Measurements from ENCODE around the gene SEC14L2. TPM values are rescaled to one million over a fixed set of nuclear protein-coding genes. Genes with fewer than 3 reads are reported as not detected.
"Not testable (repeated sequence)": the region's sequence is repeated elsewhere in the genome, so short reads cannot be mapped to it uniquely, and the experiment has no call there.

The SEC14L2 gene
- total RNA-seq, 1 experiment from 2014 or later = 8.4 TPM

DNA sequence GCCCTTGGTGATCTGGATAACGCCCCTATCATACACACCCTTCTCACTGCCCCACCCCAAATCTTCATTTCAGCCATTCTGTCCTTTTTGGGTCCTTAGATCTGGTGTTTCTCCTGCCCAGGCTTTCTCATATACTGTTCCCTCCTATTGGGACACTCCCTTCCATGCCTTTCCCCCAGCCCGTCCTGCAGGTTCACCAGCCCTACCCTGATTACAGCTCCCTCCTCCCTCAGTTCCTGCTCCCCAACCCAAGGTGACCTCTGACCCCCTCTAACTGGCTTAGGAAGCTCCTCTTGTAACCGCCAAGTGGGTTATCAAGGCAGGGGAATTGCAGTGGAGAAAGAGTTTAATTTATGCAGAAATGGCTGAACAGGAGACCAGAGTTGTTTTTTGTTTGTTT, 41.7 kb downstream of the SEC14L2 start:
- Histone ChIP-seq H2AFZ (ENCODE audit: low read length) (no peak overlapping the region), H3K9me3 (ENCODE audit: low read length) (no peaks in the 10 kb centered on the region), H3K4me2 (ENCODE audit: low read depth, low read length, poor library complexity, severe bottlenecking) (no peak overlapping the region), H3K4me3 (ENCODE audit: low read length) (no peak overlapping the region), H4K20me1 (ENCODE audit: insufficient read depth, low read depth, low read length) (no peaks in the 10 kb centered on the region), H3K9ac (ENCODE audit: low read length) (no peak overlapping the region), H3K27ac (ENCODE audit: low read length) (no peak overlapping the region), H3K4me1 (ENCODE audit: low read length) (peaks cover 27% of the 10 kb centered on the region), H3K36me3 (ENCODE audit: insufficient read depth, low read length) (peaks cover 8% of the 10 kb centered on the region; the same call in 1 of the 2 replicates), H3K79me2 (ENCODE audit: low read length) (no peaks in the 10 kb centered on the region), H3K27me3 (ENCODE audit: low read length) (no peaks in the 10 kb centered on the region), H3K9me2 (replicated peaks; ENCODE audit: insufficient read depth, low read length) (0 out of 2 replicates have a peak, but pooled peaks cover 3% of the 10 kb centered on the region)
- no peak for DNase-seq

DNA sequence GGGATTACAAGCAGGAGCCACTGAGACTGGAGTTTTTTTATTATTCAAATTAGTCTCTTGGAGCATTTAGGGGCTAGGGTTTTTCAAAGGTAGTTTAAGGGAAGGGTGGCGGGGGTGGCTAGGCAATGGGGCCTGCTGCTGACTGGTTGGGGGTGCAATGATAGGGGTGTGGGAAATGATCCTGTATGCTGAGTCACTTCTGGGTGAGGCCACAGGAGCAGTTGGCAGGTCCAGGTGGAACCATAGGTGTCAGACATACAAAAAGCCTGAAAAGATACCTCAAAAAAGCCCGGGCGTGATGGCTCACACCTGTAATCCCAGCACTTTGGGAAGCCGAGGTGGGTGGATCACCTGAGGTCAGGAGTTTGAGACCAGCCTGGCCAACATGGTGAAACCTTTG, 42.4 kb downstream of the SEC14L2 start:
- 0 out of 2 replicates have a peak, but pooled peaks cover 3% of the 10 kb centered on the region for H3K9me2 ChIP-seq (replicated peaks; ENCODE audit: insufficient read depth, low read length)
- H3K4me2 ChIP-seq (ENCODE audit: low read depth, low read length, poor library complexity, severe bottlenecking) = no peak overlapping the region
- H3K9ac ChIP-seq (ENCODE audit: low read length) = no peak overlapping the region
- no peaks in the 10 kb centered on the region for H3K9me3 ChIP-seq (ENCODE audit: low read length)
- no peaks in the 10 kb centered on the region for H4K20me1 ChIP-seq (ENCODE audit: insufficient read depth, low read depth, low read length)
- DNase-seq = no peak
- no peaks in the 10 kb centered on the region for H3K79me2 ChIP-seq (ENCODE audit: low read length)
- no peak overlapping the region for H3K4me3 ChIP-seq (ENCODE audit: low read length)
- peaks cover 1% of the 10 kb centered on the region; the same call in 1 of the 2 replicates for H3K36me3 ChIP-seq (ENCODE audit: insufficient read depth, low read length)
- peaks cover 25% of the 10 kb centered on the region for H3K4me1 ChIP-seq (ENCODE audit: low read length)
- H3K27me3 ChIP-seq (ENCODE audit: low read length) = no peaks in the 10 kb centered on the region
- no peak overlapping the region for H3K27ac ChIP-seq (ENCODE audit: low read length)
- no peak overlapping the region for H2AFZ ChIP-seq (ENCODE audit: low read length)

DNA sequence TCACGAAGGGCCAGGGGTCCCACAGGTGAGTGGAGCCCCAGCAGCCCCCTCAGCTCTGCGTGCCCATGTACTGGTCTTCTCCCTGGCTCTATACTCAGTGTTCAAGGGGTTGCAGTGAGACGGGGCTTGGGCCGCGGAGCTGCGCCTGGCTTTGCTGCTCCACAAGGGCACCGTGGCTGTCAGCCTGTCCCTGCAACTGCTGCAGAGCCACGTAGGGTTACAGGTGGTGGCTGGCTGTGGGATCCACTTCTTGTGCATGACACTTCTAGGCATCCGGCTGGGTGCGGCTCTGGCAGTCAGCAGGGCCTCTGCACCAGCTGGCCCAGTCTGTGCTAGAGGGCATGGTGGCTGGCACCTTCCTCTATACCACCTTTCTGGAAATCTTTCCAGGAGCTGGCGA, 43.0 kb downstream of the SEC14L2 start:
- no peak overlapping the region for H2AFZ ChIP-seq (ENCODE audit: low read length)
- H3K27ac ChIP-seq (ENCODE audit: low read length) = no peak overlapping the region
- H3K9me2 ChIP-seq (replicated peaks; ENCODE audit: insufficient read depth, low read length) = 0 out of 2 replicates have a peak, but pooled peaks cover 3% of the 10 kb centered on the region
- DNase-seq = no peak
- no peaks in the 10 kb centered on the region for H3K79me2 ChIP-seq (ENCODE audit: low read length)
- no peak overlapping the region for H3K4me2 ChIP-seq (ENCODE audit: low read depth, low read length, poor library complexity, severe bottlenecking)
- H3K27me3 ChIP-seq (ENCODE audit: low read length) = no peaks in the 10 kb centered on the region
- no peaks in the 10 kb centered on the region for H3K9me3 ChIP-seq (ENCODE audit: low read length)
- H3K36me3 ChIP-seq (ENCODE audit: insufficient read depth, low read length) = no peaks in the 10 kb centered on the region
- H3K4me1 ChIP-seq (ENCODE audit: low read length) = peaks cover 23% of the 10 kb centered on the region
- no peaks in the 10 kb centered on the region for H4K20me1 ChIP-seq (ENCODE audit: insufficient read depth, low read depth, low read length)
- H3K9ac ChIP-seq (ENCODE audit: low read length) = no peak overlapping the region
- H3K4me3 ChIP-seq (ENCODE audit: low read length) = no peak overlapping the region

DNA sequence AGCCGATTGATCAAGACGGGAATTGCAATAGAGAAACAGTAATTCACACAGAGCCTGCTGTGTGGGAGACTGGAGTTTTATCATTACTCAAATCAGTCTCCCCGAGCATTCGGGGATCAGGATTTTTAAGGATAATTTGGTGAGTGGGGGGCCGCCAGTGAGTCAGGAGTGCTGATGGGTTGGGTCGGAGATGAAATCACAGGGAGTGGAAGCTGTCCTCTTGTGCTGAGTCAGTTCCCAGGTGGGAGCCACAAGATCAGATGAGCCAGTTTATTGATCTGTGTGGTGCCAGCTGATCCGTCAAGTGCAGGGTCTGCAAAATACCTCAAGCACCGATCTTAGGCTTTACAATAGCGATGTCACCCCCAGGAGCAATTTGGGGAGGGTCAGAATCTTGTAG, 44.3 kb downstream of the SEC14L2 start:
- Histone ChIP-seq H3K79me2 (ENCODE audit: low read length) (no peaks in the 10 kb centered on the region), H4K20me1 (ENCODE audit: insufficient read depth, low read depth, low read length) (no peaks in the 10 kb centered on the region), H3K4me3 (ENCODE audit: low read length) (no peak overlapping the region), H3K27me3 (ENCODE audit: low read length) (no peaks in the 10 kb centered on the region), H3K4me2 (ENCODE audit: low read depth, low read length, poor library complexity, severe bottlenecking) (no peak overlapping the region), H3K4me1 (ENCODE audit: low read length) (peaks cover 20% of the 10 kb centered on the region), H3K9me3 (ENCODE audit: low read length) (no peaks in the 10 kb centered on the region), H3K9ac (ENCODE audit: low read length) (no peak overlapping the region), H2AFZ (ENCODE audit: low read length) (no peak overlapping the region), H3K27ac (ENCODE audit: low read length) (no peak overlapping the region), H3K9me2 (replicated peaks; ENCODE audit: insufficient read depth, low read length) (0 out of 2 replicates have a peak, but pooled peaks cover 3% of the 10 kb centered on the region), H3K36me3 (ENCODE audit: insufficient read depth, low read length) (no peaks in the 10 kb centered on the region)
- DNase-seq = no peak

DNA sequence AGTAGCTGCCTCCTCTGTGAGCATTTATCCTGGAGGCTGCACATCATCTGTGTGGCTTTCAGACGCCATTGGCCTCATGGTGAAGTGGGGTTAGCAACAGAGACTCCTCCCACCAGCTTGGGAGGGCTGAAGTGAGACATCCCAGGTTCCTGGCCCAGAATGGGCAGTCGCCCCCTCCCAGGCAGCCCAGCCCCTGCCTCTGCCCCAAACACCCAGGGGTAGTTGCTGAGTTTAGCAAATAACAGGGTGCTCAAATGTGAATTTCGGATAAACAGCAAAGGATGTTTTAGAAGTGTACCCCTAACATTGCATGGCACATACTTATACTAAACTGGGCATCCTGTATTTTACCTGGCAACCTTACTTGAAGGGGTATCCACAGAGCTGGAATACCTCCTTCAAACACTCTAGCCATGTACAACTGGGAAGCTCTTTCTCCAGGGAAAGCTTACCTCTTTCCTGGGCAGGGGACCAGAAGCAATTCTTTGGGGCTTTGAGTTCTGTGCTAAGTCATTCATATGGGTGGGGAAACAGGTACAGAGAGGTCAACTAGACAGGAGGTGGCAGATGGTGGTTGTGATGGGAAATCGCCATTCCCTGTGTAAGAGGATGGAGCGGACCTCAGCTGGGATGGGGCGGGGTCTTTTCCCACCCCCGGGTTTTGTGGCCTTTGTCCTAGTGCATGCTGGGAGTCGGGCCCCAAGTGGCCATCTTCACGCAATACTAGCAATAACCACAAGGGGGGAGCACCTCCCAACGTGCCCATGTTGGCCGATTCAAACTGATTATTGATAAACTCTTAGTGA, 48.0 kb downstream of the SEC14L2 start:
- Histone ChIP-seq H3K9me2 (replicated peaks; ENCODE audit: insufficient read depth, low read length) (no peaks in the 10 kb centered on the region), H3K79me2 (ENCODE audit: low read length) (no peaks in the 10 kb centered on the region), H3K9me3 (ENCODE audit: low read length) (no peaks in the 10 kb centered on the region), H2AFZ (ENCODE audit: low read length) (peak overlapping the region; percentile 99), H3K4me3 (ENCODE audit: low read length) (peak overlapping the region; percentile 47; the same call in 1 of the 2 replicates), H3K27me3 (ENCODE audit: low read length) (no peaks in the 10 kb centered on the region), H4K20me1 (ENCODE audit: insufficient read depth, low read depth, low read length) (no peaks in the 10 kb centered on the region), H3K4me2 (ENCODE audit: low read depth, low read length, poor library complexity, severe bottlenecking) (peak overlapping the region; percentile 67), H3K27ac (ENCODE audit: low read length) (no peak overlapping the region), H3K9ac (ENCODE audit: low read length) (peak overlapping the region; percentile 61), H3K4me1 (ENCODE audit: low read length) (peaks cover 17% of the 10 kb centered on the region), H3K36me3 (ENCODE audit: insufficient read depth, low read length) (no peaks in the 10 kb centered on the region)
- peak; percentile 92 for DNase-seq

DNA sequence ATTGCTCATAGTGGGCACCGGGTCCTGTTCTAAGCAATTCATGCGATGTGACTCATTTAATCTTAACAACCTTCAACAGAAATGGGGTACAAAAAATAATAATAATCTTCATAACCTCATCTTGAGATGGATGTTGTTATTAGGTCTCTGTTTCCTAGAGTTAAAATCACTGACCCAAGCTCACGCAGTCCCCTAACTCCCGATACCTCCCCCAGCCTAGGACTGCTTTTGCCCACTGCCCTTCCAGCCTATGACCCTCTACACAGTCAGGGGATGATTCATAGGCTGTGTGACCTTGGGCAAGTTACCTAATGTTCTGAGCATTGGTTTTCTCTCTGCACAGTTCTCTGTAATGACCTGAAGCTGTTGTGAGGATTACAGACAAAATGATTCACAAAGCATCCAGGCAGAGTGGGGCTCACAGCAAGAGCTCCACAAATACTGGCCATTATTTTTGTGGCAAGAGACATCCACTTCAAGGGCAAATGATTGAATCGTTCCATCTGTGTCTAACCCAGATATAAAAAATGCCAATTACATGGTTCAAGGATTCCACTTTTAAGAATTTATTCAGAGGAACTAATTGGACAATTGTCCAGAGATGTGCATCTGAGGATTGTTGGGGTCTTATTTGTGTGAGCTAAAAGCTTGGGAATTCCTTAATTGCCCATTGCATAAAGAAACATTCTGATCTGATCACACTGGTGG, 48.8 kb downstream of the SEC14L2 start:
- H3K4me3 ChIP-seq (ENCODE audit: low read length) = no peak overlapping the region; the same call in 1 of the 2 replicates
- H2AFZ ChIP-seq (ENCODE audit: low read length) = peak overlapping the region; percentile 99
- H3K4me2 ChIP-seq (ENCODE audit: low read depth, low read length, poor library complexity, severe bottlenecking) = peak overlapping the region; percentile 67
- peaks cover 17% of the 10 kb centered on the region for H3K4me1 ChIP-seq (ENCODE audit: low read length)
- no peaks in the 10 kb centered on the region for H3K9me2 ChIP-seq (replicated peaks; ENCODE audit: insufficient read depth, low read length)
- no peak for DNase-seq
- H3K79me2 ChIP-seq (ENCODE audit: low read length) = no peaks in the 10 kb centered on the region
- H3K9me3 ChIP-seq (ENCODE audit: low read length) = no peaks in the 10 kb centered on the region
- H4K20me1 ChIP-seq (ENCODE audit: insufficient read depth, low read depth, low read length) = no peaks in the 10 kb centered on the region
- no peaks in the 10 kb centered on the region for H3K27me3 ChIP-seq (ENCODE audit: low read length)
- 0 out of 2 replicates have a peak overlapping the region, but pooled peaks have one; percentile 23 for H3K9ac ChIP-seq (ENCODE audit: low read length)
- no peaks in the 10 kb centered on the region for H3K36me3 ChIP-seq (ENCODE audit: insufficient read depth, low read length)
- H3K27ac ChIP-seq (ENCODE audit: low read length) = no peak overlapping the region

DNA sequence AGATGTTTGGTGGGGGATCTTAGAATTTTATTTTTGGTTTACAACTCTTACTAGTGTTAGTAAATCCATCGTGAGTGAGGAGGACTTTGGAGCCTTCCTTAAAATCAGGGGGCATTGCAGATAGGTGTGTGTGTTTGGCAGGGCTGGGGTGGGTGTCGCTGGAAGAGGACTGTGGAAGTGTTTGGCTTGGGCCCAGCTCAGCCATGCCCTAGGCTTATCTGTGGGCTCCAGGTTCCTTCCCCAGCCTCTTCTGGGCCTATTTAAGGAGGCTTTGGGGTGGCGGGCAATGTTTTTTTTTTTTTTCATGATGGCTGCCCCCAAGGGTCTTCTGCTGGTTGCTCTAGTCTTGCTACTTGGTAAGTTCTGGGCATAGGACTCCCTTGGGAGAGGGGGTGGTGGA, 50.8 kb downstream of the SEC14L2 start:
- Histone ChIP-seq H3K9me2 (replicated peaks; ENCODE audit: insufficient read depth, low read length) (no peaks in the 10 kb centered on the region), H2AFZ (ENCODE audit: low read length) (no peak overlapping the region), H3K4me2 (ENCODE audit: low read depth, low read length, poor library complexity, severe bottlenecking) (no peak overlapping the region), H3K9me3 (ENCODE audit: low read length) (no peaks in the 10 kb centered on the region), H3K36me3 (ENCODE audit: insufficient read depth, low read length) (no peaks in the 10 kb centered on the region), H3K27me3 (ENCODE audit: low read length) (no peaks in the 10 kb centered on the region), H4K20me1 (ENCODE audit: insufficient read depth, low read depth, low read length) (no peaks in the 10 kb centered on the region), H3K79me2 (ENCODE audit: low read length) (no peaks in the 10 kb centered on the region), H3K27ac (ENCODE audit: low read length) (no peak overlapping the region), H3K4me3 (ENCODE audit: low read length) (no peak overlapping the region), H3K4me1 (ENCODE audit: low read length) (peaks cover 11% of the 10 kb centered on the region), H3K9ac (ENCODE audit: low read length) (no peak overlapping the region)
- no peak for DNase-seq

DNA sequence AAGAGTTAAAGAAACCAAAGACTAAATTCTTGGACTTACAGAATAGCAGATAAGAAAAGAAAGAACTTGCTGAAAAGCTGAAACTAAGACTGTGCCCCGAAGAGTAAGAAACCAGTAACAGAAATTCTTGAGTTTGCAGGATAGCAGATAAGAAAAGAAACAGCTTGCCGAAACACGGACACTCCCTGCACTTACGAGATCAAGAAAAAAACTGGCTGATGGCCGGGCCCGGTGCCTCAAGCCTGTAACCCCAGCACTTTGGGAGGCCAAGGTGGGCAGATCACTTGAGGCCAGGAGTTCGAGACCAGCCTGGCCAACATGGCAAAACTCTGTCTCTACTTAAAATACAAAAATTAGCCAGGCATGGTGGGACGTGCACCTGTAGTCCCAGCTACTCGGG, 54.7 kb downstream of the SEC14L2 start:
- DNase-seq; H3K79me2 ChIP-seq (ENCODE audit: low read length); H4K20me1 ChIP-seq (ENCODE audit: insufficient read depth, low read depth, low read length); H3K9me3 ChIP-seq (ENCODE audit: low read length); H3K27me3 ChIP-seq (ENCODE audit: low read length); H3K27ac ChIP-seq (ENCODE audit: low read length); H2AFZ ChIP-seq (ENCODE audit: low read length); H3K36me3 ChIP-seq (ENCODE audit: insufficient read depth, low read length); H3K9ac ChIP-seq (ENCODE audit: low read length); H3K9me2 ChIP-seq (replicated peaks; ENCODE audit: insufficient read depth, low read length); H3K4me3 ChIP-seq (ENCODE audit: low read length); H3K4me1 ChIP-seq (ENCODE audit: low read length); H3K4me2 ChIP-seq (ENCODE audit: low read depth, low read length, poor library complexity, severe bottlenecking): not testable (repeated sequence)

All from Karpas-422 (cell line).